Nephron (organoid): ENCODE data around the gene PUS3.

Experiments used
- H3K27ac Mint-ChIP-seq, 3 experiments: 2 replicates each; pipeline ENCODE4 v1.8.0; 2020; ENCODE audit warnings: mixed read lengths in 3 of 3, mild to moderate bottlenecking in 2 of 3, moderate library complexity in 1 of 3
- H3K27me3 Mint-ChIP-seq: 2 replicates; pipeline ENCODE4 v1.8.0; 2021; ENCODE audit warnings: low read depth, mild to moderate bottlenecking, moderate library complexity, mixed read lengths
- H3K36me3 Mint-ChIP-seq: 2 replicates; pipeline ENCODE4 v1.8.0; 2020; ENCODE audit warnings: low read depth, mixed read lengths
- H3K4me1 Mint-ChIP-seq: 2 replicates; pipeline ENCODE4 v1.8.0; 2020; ENCODE audit warnings: mixed read lengths
- H3K4me3 Mint-ChIP-seq, 3 experiments: 2 replicates each; pipeline ENCODE4 v1.8.0; 2020; ENCODE audit warnings: mild to moderate bottlenecking in 3 of 3, mixed read lengths in 3 of 3, moderate library complexity in 2 of 3
- H3K9me3 Mint-ChIP-seq: 2 replicates; pipeline ENCODE4 v1.8.0; 2020; ENCODE audit warnings: mixed read lengths
- CTCF ChIP-seq, 3 experiments: fragments of 200-600 bp; sonication (generic); IDR thresholded peaks; one replicate each; pipeline ENCODE4 v1.5.0; 2021; ENCODE audit warnings: antibody characterized with exemption in 3 of 3; ENCODE audit not compliant: unreplicated experiment in 3 of 3

Gene PUS3

DNA sequence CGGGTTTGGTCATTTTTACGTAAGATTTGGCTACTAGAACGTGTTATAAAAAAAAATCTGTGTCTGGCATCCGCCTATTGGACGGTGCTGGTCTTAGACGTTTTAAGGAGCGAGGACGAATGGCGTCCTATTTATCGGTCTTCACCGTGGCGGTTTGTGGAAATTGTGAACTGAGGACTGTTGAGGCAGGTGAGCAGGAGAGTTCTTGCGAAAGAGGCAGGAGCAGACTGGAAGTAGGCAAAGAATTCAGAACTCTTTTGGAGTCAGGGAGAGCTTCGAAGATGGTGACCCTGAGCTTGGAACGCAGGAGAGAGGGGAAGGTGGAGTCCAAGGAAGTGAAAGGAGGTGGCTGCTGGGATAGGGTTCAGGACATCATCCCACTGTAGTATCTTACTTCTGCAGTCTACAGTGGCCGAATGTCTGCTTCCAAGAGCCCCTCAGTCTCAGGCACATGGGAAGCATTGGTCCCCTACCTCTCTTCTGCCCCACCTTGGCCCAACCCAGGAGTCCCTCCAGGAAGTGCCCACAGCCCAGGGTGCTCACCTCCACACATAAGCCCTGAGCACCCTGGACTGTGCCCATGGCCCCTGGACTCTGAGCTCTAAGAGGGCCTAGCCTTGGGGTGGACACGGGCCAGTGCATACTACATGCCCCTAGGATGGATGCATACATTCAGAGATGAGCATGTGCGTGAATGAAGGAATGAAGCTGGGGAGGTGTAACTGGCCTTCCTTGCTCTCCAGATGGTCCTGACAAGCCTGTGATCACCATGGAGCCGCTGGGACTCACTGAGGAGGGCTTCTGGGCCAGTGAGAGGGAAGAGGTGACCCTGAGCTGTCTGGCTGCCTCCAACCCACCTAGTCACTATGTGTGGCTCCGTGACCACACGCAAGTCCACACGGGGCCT, 46.5 kb upstream of the PUS3 start:
- Mint-ChIP-seq H3K27ac (peak overlapping the region in 2 of 3 experiments; percentile 39 to 60), H3K4me3 (no peak overlapping the region), H3K27me3 (peaks cover under 1% of the 10 kb centered on the region), H3K9me3 (no peaks in the 10 kb centered on the region), H3K4me1 (peaks cover 39% of the 10 kb centered on the region), H3K36me3 (no peaks in the 10 kb centered on the region)
- TF ChIP-seq CTCF (IDR thresholded peaks at IDR 0.05; ENCODE audit: unreplicated experiment in 3 of 3) = no peak

DNA sequence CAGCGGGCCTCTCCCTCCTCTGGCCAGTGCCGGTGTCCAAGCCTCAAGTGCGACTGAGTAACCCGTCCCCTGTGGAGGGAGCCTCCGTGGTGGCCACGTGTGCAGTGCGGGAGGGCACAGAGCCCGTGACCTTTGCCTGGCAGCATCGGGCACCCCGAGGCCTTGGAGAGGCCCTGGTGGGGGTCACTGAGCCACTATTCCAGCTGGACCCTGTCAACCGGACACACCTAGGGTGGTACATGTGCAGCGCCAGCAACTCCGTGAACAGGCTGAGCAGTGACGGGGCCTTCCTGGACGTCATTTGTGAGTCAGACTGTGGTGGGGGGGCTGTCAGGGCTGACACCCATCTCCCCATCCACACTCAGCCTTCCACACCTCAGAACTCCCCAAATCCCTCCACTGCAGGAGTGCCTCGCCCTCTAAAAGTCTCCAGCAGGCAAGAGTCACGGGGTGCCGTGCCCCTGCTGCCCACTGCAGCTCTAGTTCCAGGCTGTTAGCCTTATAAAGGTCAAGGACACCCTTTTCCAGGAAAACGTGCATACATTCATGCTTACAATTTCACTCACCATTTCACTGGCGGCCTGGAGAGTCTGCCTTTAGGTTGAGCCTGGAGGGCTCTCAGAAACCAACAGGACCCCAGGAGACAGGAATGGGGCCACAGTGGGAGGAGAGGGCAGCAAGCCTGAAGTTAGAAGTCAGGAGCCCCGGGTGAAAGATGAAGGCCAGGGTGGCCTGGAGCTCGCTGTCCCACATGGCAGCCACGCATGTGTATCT, 45.5 kb upstream of the PUS3 start:
- Mint-ChIP-seq H3K4me1 (peaks cover 42% of the 10 kb centered on the region), H3K4me3 (no peak overlapping the region), H3K27ac (no peak overlapping the region), H3K9me3 (no peaks in the 10 kb centered on the region), H3K36me3 (no peaks in the 10 kb centered on the region), H3K27me3 (peaks cover 4% of the 10 kb centered on the region)
- no peak for TF ChIP-seq CTCF (IDR thresholded peaks at IDR 0.05; ENCODE audit: unreplicated experiment in 3 of 3)

GRCh38 chr11:125947419-125948277, 44.6 kb upstream of the PUS3 start:
- Mint-ChIP-seq H3K27ac (no peak overlapping the region), H3K4me1 (peaks cover 36% of the 10 kb centered on the region), H3K36me3 (no peaks in the 10 kb centered on the region), H3K9me3 (no peaks in the 10 kb centered on the region), H3K4me3 (no peak overlapping the region), H3K27me3 (peaks cover 4% of the 10 kb centered on the region)
- no peak for TF ChIP-seq CTCF (IDR thresholded peaks at IDR 0.05; ENCODE audit: unreplicated experiment in 3 of 3)

GRCh38 chr11:125946712-125947418, 43.9 kb upstream of the PUS3 start:
- no peaks in the 10 kb centered on the region for H3K9me3 Mint-ChIP-seq
- no peak overlapping the region for H3K4me3 Mint-ChIP-seq
- H3K36me3 Mint-ChIP-seq = no peaks in the 10 kb centered on the region
- no peak for TF ChIP-seq CTCF (IDR thresholded peaks at IDR 0.05; ENCODE audit: unreplicated experiment in 3 of 3)
- no peak overlapping the region for H3K27ac Mint-ChIP-seq
- peaks cover 4% of the 10 kb centered on the region for H3K27me3 Mint-ChIP-seq
- peaks cover 36% of the 10 kb centered on the region for H3K4me1 Mint-ChIP-seq

- H3K4me1 Mint-ChIP-seq = peaks cover 37% of the 10 kb centered on the region
- peaks cover 4% of the 10 kb centered on the region for H3K27me3 Mint-ChIP-seq
- H3K4me3 Mint-ChIP-seq = no peak within 1 kb of the TSS
- H3K9me3 Mint-ChIP-seq = no peaks in the 10 kb centered on the region
- no peaks in the 10 kb centered on the region for H3K36me3 Mint-ChIP-seq
- peak within 1 kb of the TSS in 2 of 3 experiments; percentile 24 to 41 for H3K27ac Mint-ChIP-seq
- no peak for TF ChIP-seq CTCF (IDR thresholded peaks at IDR 0.05; ENCODE audit: unreplicated experiment in 3 of 3)
Observed at GRCh38 chr11:125945797-125946520, 43.0 kb upstream of the PUS3 start, which contains the start of gene VSIG10L2. Gene VSIG10L2, plus strand, starts transcription at chr11:125946044. Its CDS starts 12 bp downstream, at chr11:125946056.
